HepG2 (cell line): ENCODE results near the gene TBC1D7. TPM values are rescaled to one million over a fixed set of nuclear protein-coding genes. Genes with fewer than 3 reads are reported as not detected.

Experiments
- ISL2 ChIP-seq: sonication (generic); formaldehyde crosslinking; IDR thresholded peaks from 2 replicates; pipeline ENCODE4 v1.5.0; 2020; ENCODE audit warnings: missing genetic modification reagents
- KLF13 ChIP-seq: sonication (generic); formaldehyde crosslinking; IDR thresholded peaks from 2 replicates; pipeline ENCODE4 v1.4.0; 2020; ENCODE audit warnings: mild to moderate bottlenecking, missing genetic modification reagents
- NCOR1 ChIP-seq: fragments of 200-600 bp; sonication (generic); IDR thresholded peaks from 2 replicates; pipeline ENCODE4 v1.7.0; 2017; ENCODE audit warnings: antibody characterized with exemption, low read length, borderline replicate concordance
- PPARG ChIP-seq: conservative IDR thresholded peaks from 2 replicates; pipeline ENCODE4 v1.6.1; 2016; ENCODE audit warnings: missing biosample characterization, missing genetic modification reagents
- SIN3A ChIP-seq: IDR thresholded peaks from 2 replicates; pipeline ENCODE4 v1.6.1; 2011; ENCODE audit warnings: low read depth, mild to moderate bottlenecking, control low read depth, low read length, borderline replicate concordance
- SOX6 ChIP-seq, 2 experiments: fragments of 450-650 bp in 1 of 2; sonication (generic) in 1 of 2; formaldehyde crosslinking in 1 of 2; IDR thresholded peaks; 2 replicates each; pipeline versions ENCODE4 v1.4.0 to v1.6.1; 2017 to 2020; ENCODE audit warnings: antibody characterized with exemption in 1 of 2, mild to moderate bottlenecking in 1 of 2, missing genetic modification reagents in 1 of 2
- ZNF609 ChIP-seq: sonication (generic); formaldehyde crosslinking; IDR thresholded peaks from 2 replicates; pipeline ENCODE4 v1.4.0; 2020; ENCODE audit warnings: mild to moderate bottlenecking, missing genetic modification reagents, borderline replicate concordance
- polyA plus RNA-seq, 8 experiments: library from polyadenylated mRNA; depleted of rRNA in 3 of 8; stranded (reverse) in 7 of 8; unstranded in 1 of 8; fragments of >200 nt; fragmentation: Illumina TruSeq in 4 of 8; extraction: Trizol in 4 of 8; gene quantifications; 2 replicates each; pipeline versions ENCODE4 v1.2.1 to v1.2.3, GENCODE V29; 2011 to 2016; ENCODE audit warnings: low read depth in 4 of 8, missing spikeins in 1 of 8, mixed read lengths in 1 of 8; ENCODE audit not compliant: insufficient read depth in 1 of 8
- total RNA-seq, 5 experiments: library from RNA; depleted of rRNA; stranded (reverse); fragments of >200 nt; fragmentation: Illumina TruSeq; extraction: Trizol; gene quantifications; 2 replicates each; pipeline ENCODE4 v1.2.3, GENCODE V29; 2016; ENCODE audit warnings: low read depth in 1 of 5
- TF ChIP-seq, protein P1 (sequence below): IDR thresholded peaks from 2 replicates; pipeline ENCODE4 v1.6.1; 2016; ENCODE audit warnings: low read depth
- TF ChIP-seq, protein P2 (sequence below): sonication (generic); formaldehyde crosslinking; IDR thresholded peaks from 2 replicates; pipeline ENCODE4 v1.5.0; 2020; ENCODE audit warnings: missing genetic modification reagents
- TF ChIP-seq, protein P3 (sequence below): IDR thresholded peaks from 2 replicates; pipeline ENCODE4 v1.4.0; 2020; ENCODE audit warnings: mild to moderate bottlenecking, missing genetic modification reagents
- TF ChIP-seq, protein P4 (sequence below): sonication (generic); formaldehyde crosslinking; IDR thresholded peaks from 2 replicates; pipeline ENCODE4 v1.4.0; 2020; ENCODE audit warnings: missing genetic modification reagents

TBC1D7 gene
- total and polyA plus RNA-seq, 2 of the 13 experiments (the other 11 are each of a cell fraction or from before 2014, with no cell fraction given): 23.3 to 30.8 TPM

DNA sequence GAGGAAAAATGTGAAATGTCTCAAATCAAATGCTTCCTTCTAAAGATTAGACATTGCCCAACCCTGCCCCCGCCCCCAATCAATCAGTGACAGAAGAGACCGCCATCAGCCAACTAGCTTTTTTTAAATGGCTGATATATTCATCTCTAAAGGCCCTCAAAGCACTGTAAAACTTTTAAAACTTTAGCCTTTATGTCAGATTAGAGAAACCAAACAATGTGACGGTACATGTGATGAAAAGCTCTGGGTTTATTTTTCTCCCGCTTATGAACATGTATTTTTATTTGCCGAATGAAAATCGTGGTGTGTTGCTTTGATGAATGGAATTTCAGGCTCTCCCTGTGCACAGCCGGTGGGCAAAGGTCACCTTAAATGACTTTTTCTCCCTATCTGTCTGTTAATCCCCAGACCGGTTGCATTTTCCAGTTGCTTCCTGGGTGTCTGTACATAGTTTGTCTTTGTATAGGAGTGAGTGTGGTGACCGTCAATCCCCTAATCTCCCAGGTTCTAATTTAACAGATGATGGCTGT is 38.5 kb downstream of the TBC1D7 start (continued):
- peak; percentile 96 for TF ChIP-seq NCOR1
- TF ChIP-seq SIN3A: 0 out of 2 replicates have a peak, but pooled peaks have one; percentile 27
- TF ChIP-seq, protein P1, sequence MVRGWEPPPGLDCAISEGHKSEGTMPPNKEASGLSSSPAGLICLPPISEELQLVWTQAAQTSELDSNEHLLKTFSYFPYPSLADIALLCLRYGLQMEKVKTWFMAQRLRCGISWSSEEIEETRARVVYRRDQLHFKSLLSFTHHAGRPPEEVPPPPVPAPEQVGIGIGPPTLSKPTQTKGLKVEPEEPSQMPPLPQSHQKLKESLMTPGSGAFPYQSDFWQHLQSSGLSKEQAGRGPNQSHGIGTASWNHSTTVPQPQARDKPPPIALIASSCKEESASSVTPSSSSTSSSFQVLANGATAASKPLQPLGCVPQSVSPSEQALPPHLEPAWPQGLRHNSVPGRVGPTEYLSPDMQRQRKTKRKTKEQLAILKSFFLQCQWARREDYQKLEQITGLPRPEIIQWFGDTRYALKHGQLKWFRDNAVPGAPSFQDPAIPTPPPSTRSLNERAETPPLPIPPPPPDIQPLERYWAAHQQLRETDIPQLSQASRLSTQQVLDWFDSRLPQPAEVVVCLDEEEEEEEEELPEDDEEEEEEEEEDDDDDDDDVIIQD (CRISPR knock-in tag): peak; percentile 81
- TF ChIP-seq, protein P2, sequence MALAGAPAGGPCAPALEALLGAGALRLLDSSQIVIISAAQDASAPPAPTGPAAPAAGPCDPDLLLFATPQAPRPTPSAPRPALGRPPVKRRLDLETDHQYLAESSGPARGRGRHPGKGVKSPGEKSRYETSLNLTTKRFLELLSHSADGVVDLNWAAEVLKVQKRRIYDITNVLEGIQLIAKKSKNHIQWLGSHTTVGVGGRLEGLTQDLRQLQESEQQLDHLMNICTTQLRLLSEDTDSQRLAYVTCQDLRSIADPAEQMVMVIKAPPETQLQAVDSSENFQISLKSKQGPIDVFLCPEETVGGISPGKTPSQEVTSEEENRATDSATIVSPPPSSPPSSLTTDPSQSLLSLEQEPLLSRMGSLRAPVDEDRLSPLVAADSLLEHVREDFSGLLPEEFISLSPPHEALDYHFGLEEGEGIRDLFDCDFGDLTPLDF (CRISPR knock-in tag): peak; percentile 47; the same call in 1 of the 2 replicates
- no peak for TF ChIP-seq KLF13
- TF ChIP-seq ISL2 (CRISPR knock-in tag): peak; percentile 79
- TF ChIP-seq PPARG (CRISPR knock-in tag): peak; percentile 76
- TF ChIP-seq SOX6 (IDR thresholded peaks at IDR 0.05): no peak
- peak; percentile 81 for TF ChIP-seq SOX6 (CRISPR knock-in tag; IDR thresholded peaks at IDR 0.05)
- TF ChIP-seq, protein P3, sequence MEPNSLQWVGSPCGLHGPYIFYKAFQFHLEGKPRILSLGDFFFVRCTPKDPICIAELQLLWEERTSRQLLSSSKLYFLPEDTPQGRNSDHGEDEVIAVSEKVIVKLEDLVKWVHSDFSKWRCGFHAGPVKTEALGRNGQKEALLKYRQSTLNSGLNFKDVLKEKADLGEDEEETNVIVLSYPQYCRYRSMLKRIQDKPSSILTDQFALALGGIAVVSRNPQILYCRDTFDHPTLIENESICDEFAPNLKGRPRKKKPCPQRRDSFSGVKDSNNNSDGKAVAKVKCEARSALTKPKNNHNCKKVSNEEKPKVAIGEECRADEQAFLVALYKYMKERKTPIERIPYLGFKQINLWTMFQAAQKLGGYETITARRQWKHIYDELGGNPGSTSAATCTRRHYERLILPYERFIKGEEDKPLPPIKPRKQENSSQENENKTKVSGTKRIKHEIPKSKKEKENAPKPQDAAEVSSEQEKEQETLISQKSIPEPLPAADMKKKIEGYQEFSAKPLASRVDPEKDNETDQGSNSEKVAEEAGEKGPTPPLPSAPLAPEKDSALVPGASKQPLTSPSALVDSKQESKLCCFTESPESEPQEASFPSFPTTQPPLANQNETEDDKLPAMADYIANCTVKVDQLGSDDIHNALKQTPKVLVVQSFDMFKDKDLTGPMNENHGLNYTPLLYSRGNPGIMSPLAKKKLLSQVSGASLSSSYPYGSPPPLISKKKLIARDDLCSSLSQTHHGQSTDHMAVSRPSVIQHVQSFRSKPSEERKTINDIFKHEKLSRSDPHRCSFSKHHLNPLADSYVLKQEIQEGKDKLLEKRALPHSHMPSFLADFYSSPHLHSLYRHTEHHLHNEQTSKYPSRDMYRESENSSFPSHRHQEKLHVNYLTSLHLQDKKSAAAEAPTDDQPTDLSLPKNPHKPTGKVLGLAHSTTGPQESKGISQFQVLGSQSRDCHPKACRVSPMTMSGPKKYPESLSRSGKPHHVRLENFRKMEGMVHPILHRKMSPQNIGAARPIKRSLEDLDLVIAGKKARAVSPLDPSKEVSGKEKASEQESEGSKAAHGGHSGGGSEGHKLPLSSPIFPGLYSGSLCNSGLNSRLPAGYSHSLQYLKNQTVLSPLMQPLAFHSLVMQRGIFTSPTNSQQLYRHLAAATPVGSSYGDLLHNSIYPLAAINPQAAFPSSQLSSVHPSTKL: peak; percentile 90
- TF ChIP-seq, protein P4, sequence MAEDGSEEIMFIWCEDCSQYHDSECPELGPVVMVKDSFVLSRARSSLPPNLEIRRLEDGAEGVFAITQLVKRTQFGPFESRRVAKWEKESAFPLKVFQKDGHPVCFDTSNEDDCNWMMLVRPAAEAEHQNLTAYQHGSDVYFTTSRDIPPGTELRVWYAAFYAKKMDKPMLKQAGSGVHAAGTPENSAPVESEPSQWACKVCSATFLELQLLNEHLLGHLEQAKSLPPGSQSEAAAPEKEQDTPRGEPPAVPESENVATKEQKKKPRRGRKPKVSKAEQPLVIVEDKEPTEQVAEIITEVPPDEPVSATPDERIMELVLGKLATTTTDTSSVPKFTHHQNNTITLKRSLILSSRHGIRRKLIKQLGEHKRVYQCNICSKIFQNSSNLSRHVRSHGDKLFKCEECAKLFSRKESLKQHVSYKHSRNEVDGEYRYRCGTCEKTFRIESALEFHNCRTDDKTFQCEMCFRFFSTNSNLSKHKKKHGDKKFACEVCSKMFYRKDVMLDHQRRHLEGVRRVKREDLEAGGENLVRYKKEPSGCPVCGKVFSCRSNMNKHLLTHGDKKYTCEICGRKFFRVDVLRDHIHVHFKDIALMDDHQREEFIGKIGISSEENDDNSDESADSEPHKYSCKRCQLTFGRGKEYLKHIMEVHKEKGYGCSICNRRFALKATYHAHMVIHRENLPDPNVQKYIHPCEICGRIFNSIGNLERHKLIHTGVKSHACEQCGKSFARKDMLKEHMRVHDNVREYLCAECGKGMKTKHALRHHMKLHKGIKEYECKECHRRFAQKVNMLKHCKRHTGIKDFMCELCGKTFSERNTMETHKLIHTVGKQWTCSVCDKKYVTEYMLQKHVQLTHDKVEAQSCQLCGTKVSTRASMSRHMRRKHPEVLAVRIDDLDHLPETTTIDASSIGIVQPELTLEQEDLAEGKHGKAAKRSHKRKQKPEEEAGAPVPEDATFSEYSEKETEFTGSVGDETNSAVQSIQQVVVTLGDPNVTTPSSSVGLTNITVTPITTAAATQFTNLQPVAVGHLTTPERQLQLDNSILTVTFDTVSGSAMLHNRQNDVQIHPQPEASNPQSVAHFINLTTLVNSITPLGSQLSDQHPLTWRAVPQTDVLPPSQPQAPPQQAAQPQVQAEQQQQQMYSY: no peak
- TF ChIP-seq ZNF609 (CRISPR knock-in tag): peak; percentile 68; the same call in 1 of the 2 replicates
